Bronchial epithelial cell (primary cell): ENCODE results near the gene CYS1. TPM values are rescaled to one million over a fixed set of nuclear protein-coding genes. Genes with fewer than 3 reads are reported as not detected.
A peak's percentile ranks its signal among the peaks of the same experiment; 100 is the strongest.

Experiments used
- DNase-seq: peaks from one replicate; pipeline ENCODE4 v3.0.0-alpha.2; 2010; ENCODE audit warnings: low read depth
- FAIRE-seq: peaks from 2 replicates; lab custom pipeline; 2011; peaks lifted over from hg19 to GRCh38; lab: Jason Lieb, UNC
- H3K27me3 ChIP-seq: 2 replicates; pipeline ENCODE4 v1.5.1; 2011; ENCODE audit warnings: low read length; ENCODE audit not compliant: control insufficient read depth, insufficient read depth
- H3K36me3 ChIP-seq: 2 replicates; pipeline ENCODE4 v1.5.1; 2011; ENCODE audit warnings: low read length; ENCODE audit not compliant: control insufficient read depth, insufficient read depth
- H3K4me3 ChIP-seq: 2 replicates; pipeline ENCODE4 v1.5.1; 2011; ENCODE audit warnings: mild to moderate bottlenecking, low read depth, low read length, control low read depth
- total RNA-seq: library from RNA; depleted of rRNA; stranded (reverse); fragments of >200 nt; gene quantifications from 2 replicates; pipeline ENCODE4 v1.2.1, GENCODE V29; 2014
- TF ChIP-seq, protein P1 (sequence below): IDR thresholded peaks from 2 replicates; pipeline ENCODE4 v1.5.1; 2011; ENCODE audit warnings: mild to moderate bottlenecking, moderate library complexity, low read length, control low read depth, inconsistent platforms; ENCODE audit not compliant: insufficient read depth, severe bottlenecking

CYS1 gene
- total RNA-seq, 1 donor from 2014 or later = 0.26 TPM

- FAIRE-seq (no peak), DNase-seq (peak; percentile 72)
- no peaks in the 10 kb centered on the region for H3K36me3 ChIP-seq
- peaks cover 1% of the 10 kb centered on the region for H3K27me3 ChIP-seq
- peak overlapping the region; percentile 24 for H3K4me3 ChIP-seq
- TF ChIP-seq, protein P1, sequence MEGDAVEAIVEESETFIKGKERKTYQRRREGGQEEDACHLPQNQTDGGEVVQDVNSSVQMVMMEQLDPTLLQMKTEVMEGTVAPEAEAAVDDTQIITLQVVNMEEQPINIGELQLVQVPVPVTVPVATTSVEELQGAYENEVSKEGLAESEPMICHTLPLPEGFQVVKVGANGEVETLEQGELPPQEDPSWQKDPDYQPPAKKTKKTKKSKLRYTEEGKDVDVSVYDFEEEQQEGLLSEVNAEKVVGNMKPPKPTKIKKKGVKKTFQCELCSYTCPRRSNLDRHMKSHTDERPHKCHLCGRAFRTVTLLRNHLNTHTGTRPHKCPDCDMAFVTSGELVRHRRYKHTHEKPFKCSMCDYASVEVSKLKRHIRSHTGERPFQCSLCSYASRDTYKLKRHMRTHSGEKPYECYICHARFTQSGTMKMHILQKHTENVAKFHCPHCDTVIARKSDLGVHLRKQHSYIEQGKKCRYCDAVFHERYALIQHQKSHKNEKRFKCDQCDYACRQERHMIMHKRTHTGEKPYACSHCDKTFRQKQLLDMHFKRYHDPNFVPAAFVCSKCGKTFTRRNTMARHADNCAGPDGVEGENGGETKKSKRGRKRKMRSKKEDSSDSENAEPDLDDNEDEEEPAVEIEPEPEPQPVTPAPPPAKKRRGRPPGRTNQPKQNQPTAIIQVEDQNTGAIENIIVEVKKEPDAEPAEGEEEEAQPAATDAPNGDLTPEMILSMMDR = no peak
These were observed 22.7 kb downstream of the CYS1 start for GRCh38 chr2:10057231-10058107.

- H3K36me3 ChIP-seq = peaks cover 5% of the 10 kb centered on the region
- no peak for FAIRE-seq
- peaks cover 1% of the 10 kb centered on the region for H3K27me3 ChIP-seq
- H3K4me3 ChIP-seq = no peak overlapping the region
- TF ChIP-seq, protein P1 = no peak
- DNase-seq = no peak
These were observed 23.8 kb downstream of the CYS1 start for GRCh38 chr2:10056439-10056838.

DNA sequence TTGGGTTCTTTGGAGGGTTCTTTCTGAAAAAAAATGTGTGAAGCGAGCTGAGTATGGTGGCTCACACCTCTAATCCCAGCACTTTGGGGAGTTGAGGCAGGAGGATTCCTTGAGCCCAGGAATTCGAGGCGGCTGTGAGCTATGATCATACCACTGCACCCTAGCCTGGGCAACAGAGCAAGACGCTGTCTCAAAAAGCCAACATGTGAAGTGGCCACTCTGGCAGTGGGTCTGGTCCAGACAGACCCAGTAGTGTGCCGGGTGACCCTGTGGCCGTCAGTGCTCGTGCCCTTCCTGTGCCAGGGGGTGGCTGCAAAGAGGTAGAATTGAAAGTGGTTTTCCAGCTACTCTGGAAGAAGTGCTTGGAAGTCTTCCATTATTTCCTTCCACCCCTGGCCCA lies 25.2 kb downstream of the CYS1 start:
- H3K36me3 ChIP-seq = peaks cover 5% of the 10 kb centered on the region
- FAIRE-seq (no peak), DNase-seq (no peak)
- TF ChIP-seq, protein P1 = no peak
- no peaks in the 10 kb centered on the region for H3K27me3 ChIP-seq
- no peak overlapping the region for H3K4me3 ChIP-seq

- H3K4me3 ChIP-seq = no peak overlapping the region
- H3K27me3 ChIP-seq = no peaks in the 10 kb centered on the region
- H3K36me3 ChIP-seq = peaks cover 5% of the 10 kb centered on the region
- FAIRE-seq (no peak), DNase-seq (no peak)
- TF ChIP-seq, protein P1 = no peak
These were observed 25.8 kb downstream of the CYS1 start for GRCh38 chr2:10054424-10054823.

- DNase-seq (no peak), FAIRE-seq (no peak)
- H3K36me3 ChIP-seq = peaks cover 7% of the 10 kb centered on the region
- no peak overlapping the region for H3K4me3 ChIP-seq
- no peaks in the 10 kb centered on the region for H3K27me3 ChIP-seq
- TF ChIP-seq, protein P1 = no peak
These were observed 26.9 kb downstream of the CYS1 start for GRCh38 chr2:10053351-10053750.
